ENCODE data around the gene CDK3.
A peak's percentile ranks its signal among the peaks of the same experiment; 100 is the strongest.

The CDK3 gene

GRCh38 chr17:76014100-76014924, 13.7 kb downstream of the CDK3 start:
- DNase-seq (ENCODE audit: low read depth in 2 of 2, low spot score in 1 of 2): peak; percentile 50 to 51

GRCh38 chr17:76014925-76015261, 14.2 kb downstream of the CDK3 start:
- DNase-seq (ENCODE audit: low read depth in 2 of 2, low spot score in 1 of 2): no peak

GRCh38 chr17:76017481-76018339, 17.1 kb downstream of the CDK3 start:
- no peak for DNase-seq (ENCODE audit: low read depth in 2 of 2, low spot score in 1 of 2)

- DNase-seq (ENCODE audit: low read depth in 2 of 2, low spot score in 1 of 2): no peak
Measured at GRCh38 chr17:76018340-76018680, 17.7 kb downstream of the CDK3 start.

GRCh38 chr17:76018801-76019200, 18.1 kb downstream of the CDK3 start:
- DNase-seq (ENCODE audit: low read depth in 2 of 2, low spot score in 1 of 2): no peak

- DNase-seq (ENCODE audit: low read depth in 2 of 2, low spot score in 1 of 2): no peak
Measured at GRCh38 chr17:76019833-76020467, 19.3 kb downstream of the CDK3 start.

- DNase-seq (ENCODE audit: low read depth in 2 of 2, low spot score in 1 of 2): no peak
Measured at GRCh38 chr17:76022285-76022684, 21.6 kb downstream of the CDK3 start.

- DNase-seq (ENCODE audit: low read depth in 2 of 2, low spot score in 1 of 2): no peak
Measured at GRCh38 chr17:76022973-76023899, 22.6 kb downstream of the CDK3 start.

- no peak for DNase-seq (ENCODE audit: low read depth in 2 of 2, low spot score in 1 of 2)
Measured at GRCh38 chr17:76023900-76024237, 23.2 kb downstream of the CDK3 start.

- DNase-seq (ENCODE audit: low read depth in 2 of 2, low spot score in 1 of 2): no peak
Measured at GRCh38 chr17:76024353-76024752, 23.7 kb downstream of the CDK3 start.

GRCh38 chr17:76025294-76025693, 24.6 kb downstream of the CDK3 start:
- no peak for DNase-seq (ENCODE audit: low read depth in 2 of 2, low spot score in 1 of 2)

- no peak for DNase-seq (ENCODE audit: low read depth in 2 of 2, low spot score in 1 of 2)
Measured at GRCh38 chr17:76026714-76027158, 26.1 kb downstream of the CDK3 start.

GRCh38 chr17:76027159-76027839, 26.6 kb downstream of the CDK3 start, which contains the start of gene EVPL:
EVPL (minus strand) TSS chr17:76027306; CDS start chr17:76027198, 108 bp downstream.
- DNase-seq (ENCODE audit: low read depth in 2 of 2, low spot score in 1 of 2): no peak

GRCh38 chr17:76032073-76032779, 31.6 kb downstream of the CDK3 start:
- no peak for DNase-seq (ENCODE audit: low read depth in 2 of 2, low spot score in 1 of 2)

- DNase-seq (ENCODE audit: low read depth in 2 of 2, low spot score in 1 of 2): no peak
Measured at GRCh38 chr17:76032780-76033108, 32.1 kb downstream of the CDK3 start.

- DNase-seq (ENCODE audit: low read depth in 2 of 2, low spot score in 1 of 2): no peak
Measured at GRCh38 chr17:76033139-76033538, 32.5 kb downstream of the CDK3 start.

GRCh38 chr17:76034428-76035350, 34.0 kb downstream of the CDK3 start:
- no peak for DNase-seq (ENCODE audit: low read depth in 2 of 2, low spot score in 1 of 2)

GRCh38 chr17:76036497-76037261, 36.0 kb downstream of the CDK3 start:
- no peak for DNase-seq (ENCODE audit: low read depth in 2 of 2, low spot score in 1 of 2)
